ENCODE results near the gene STK35. TPM values are rescaled to one million over a fixed set of nuclear protein-coding genes. Genes with fewer than 3 reads are reported as not detected.
A peak's percentile ranks its signal among the peaks of the same experiment; 100 is the strongest.

Gene STK35
- total and polyA plus RNA-seq, 2 experiments from 2014 or later, result 14.2 to 22.9 TPM

DNA sequence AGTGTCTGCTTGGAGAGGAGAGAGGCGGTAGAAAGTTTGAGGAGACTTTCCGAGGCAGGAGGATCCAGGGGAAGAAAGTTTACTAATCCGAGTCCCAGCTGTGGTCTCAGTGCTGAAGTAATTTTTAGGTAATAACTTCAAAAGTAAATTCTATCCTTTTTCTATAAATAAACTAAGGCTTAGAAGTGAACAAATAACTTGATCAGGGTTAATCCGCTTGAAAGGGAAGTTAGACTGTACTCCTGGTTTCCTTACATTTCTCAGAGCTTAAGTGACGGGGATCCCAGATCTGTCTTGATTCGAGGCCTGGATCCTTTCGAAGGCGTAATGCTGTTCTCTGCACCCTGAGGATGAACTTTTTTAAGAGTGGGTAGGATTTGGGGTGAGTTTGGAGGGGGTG, 2.6 kb downstream of the STK35 start:
- H3K9me3 ChIP-seq (ENCODE audit: low read depth), result no peaks in the 10 kb centered on the region
- peaks cover 61% of the 10 kb centered on the region for H4K20me1 ChIP-seq (ENCODE audit: insufficient read depth, poor library complexity, severe bottlenecking)
- H3K4me1 ChIP-seq (ENCODE audit: insufficient read depth), result peaks cover 39% of the 10 kb centered on the region
- no peak for DNase-seq (ENCODE audit: low spot score)
- 47% methylated on average over 8 of the region's 8 CpGs for WGBS (ENCODE audit: low lambda C conversion rate, missing lambda C conversion rate)
- H3K4me2 ChIP-seq, result peak overlapping the region; percentile 90
- H3K27ac ChIP-seq, result peak overlapping the region; percentile 100
- H3K36me3 ChIP-seq (replicated peaks; ENCODE audit: insufficient read depth, low read depth), result no peaks in the 10 kb centered on the region
- peaks cover 68% of the 10 kb centered on the region for H3K79me2 ChIP-seq
- H3K4me3 ChIP-seq, result peak overlapping the region; percentile 97
- H3K27me3 ChIP-seq, result no peaks in the 10 kb centered on the region
- H3K9me2 ChIP-seq (replicated peaks; ENCODE audit: insufficient read depth), result no peaks in the 10 kb centered on the region
- TF ChIP-seq EZH2 (IDR thresholded peaks at IDR 0.05; ENCODE audit: borderline replicate concordance), result no peak
- TF ChIP-seq, protein P1, sequence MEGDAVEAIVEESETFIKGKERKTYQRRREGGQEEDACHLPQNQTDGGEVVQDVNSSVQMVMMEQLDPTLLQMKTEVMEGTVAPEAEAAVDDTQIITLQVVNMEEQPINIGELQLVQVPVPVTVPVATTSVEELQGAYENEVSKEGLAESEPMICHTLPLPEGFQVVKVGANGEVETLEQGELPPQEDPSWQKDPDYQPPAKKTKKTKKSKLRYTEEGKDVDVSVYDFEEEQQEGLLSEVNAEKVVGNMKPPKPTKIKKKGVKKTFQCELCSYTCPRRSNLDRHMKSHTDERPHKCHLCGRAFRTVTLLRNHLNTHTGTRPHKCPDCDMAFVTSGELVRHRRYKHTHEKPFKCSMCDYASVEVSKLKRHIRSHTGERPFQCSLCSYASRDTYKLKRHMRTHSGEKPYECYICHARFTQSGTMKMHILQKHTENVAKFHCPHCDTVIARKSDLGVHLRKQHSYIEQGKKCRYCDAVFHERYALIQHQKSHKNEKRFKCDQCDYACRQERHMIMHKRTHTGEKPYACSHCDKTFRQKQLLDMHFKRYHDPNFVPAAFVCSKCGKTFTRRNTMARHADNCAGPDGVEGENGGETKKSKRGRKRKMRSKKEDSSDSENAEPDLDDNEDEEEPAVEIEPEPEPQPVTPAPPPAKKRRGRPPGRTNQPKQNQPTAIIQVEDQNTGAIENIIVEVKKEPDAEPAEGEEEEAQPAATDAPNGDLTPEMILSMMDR (IDR thresholded peaks at IDR 0.05; ENCODE audit: poor library complexity), result no peak
- no peak for TF ChIP-seq EZH2phosphoT487 (IDR thresholded peaks at IDR 0.05; ENCODE audit: low read depth, severe bottlenecking, unreplicated experiment)
- no peak overlapping the region for H2AFZ ChIP-seq

DNA sequence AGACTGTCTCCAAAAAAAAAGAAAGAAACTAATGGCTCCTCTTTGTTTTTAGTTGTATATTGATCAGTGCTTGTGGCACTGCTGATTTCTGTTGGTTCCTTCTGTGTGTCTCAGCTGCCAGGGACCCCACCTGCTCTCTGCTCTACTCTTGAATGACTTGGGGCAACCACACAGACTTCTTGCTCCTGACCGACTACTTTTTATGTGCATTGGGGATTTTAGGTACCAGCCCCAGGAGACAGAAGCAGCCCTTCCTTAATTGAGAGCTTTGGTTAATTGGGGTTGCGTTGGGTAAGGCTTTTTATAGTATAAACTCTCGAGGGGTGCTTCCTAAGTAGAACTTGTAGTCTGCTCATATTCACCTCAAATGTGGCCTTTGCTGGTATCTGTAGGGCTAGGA, 6.9 kb downstream of the STK35 start:
- Histone ChIP-seq H3K27me3 (no peaks in the 10 kb centered on the region), H3K4me1 (ENCODE audit: insufficient read depth) (peaks cover 38% of the 10 kb centered on the region), H3K79me2 (peaks cover 100% of the 10 kb centered on the region), H3K9me3 (ENCODE audit: low read depth) (no peaks in the 10 kb centered on the region), H3K36me3 (replicated peaks; ENCODE audit: insufficient read depth, low read depth) (no peaks in the 10 kb centered on the region), H2AFZ (no peak overlapping the region), H3K27ac (no peak overlapping the region), H3K4me3 (no peak overlapping the region), H3K4me2 (no peak overlapping the region), H3K9me2 (replicated peaks; ENCODE audit: insufficient read depth) (no peaks in the 10 kb centered on the region), H4K20me1 (ENCODE audit: insufficient read depth, poor library complexity, severe bottlenecking) (peaks cover 99% of the 10 kb centered on the region)
- WGBS (ENCODE audit: low lambda C conversion rate, missing lambda C conversion rate), result 83% methylated on average over 3 of the region's 3 CpGs
- no peak for TF ChIP-seq EZH2 (IDR thresholded peaks at IDR 0.05; ENCODE audit: borderline replicate concordance)
- TF ChIP-seq EZH2phosphoT487 (IDR thresholded peaks at IDR 0.05; ENCODE audit: low read depth, severe bottlenecking, unreplicated experiment), result no peak
- TF ChIP-seq, protein P1 (IDR thresholded peaks at IDR 0.05; ENCODE audit: poor library complexity), result no peak
- DNase-seq (ENCODE audit: low spot score), result no peak

DNA sequence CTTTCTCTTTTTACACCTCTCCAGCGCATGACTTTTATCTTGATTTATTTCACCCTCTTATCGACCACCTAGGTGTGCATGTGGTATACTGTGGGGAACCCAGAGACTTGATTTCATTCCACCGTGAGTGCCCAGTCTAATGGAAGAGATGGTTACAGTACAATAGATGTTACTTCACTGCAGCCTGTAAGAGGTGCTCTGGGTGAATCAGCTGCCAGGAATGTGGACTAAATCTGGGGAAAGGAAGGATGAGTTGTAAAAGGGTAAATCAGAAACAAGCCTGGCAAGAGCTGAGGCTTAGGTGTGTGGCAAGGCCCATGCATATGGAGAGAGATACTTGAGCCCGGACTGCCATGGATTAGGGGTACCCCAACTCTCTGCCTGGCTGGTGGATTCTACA, 7.4 kb downstream of the STK35 start:
- peaks cover 99% of the 10 kb centered on the region for H4K20me1 ChIP-seq (ENCODE audit: insufficient read depth, poor library complexity, severe bottlenecking)
- peak; percentile 42 for DNase-seq (ENCODE audit: low spot score)
- WGBS (ENCODE audit: low lambda C conversion rate, missing lambda C conversion rate), result 70% methylated on average over 4 of the region's 4 CpGs
- no peaks in the 10 kb centered on the region for H3K9me2 ChIP-seq (replicated peaks; ENCODE audit: insufficient read depth)
- H3K79me2 ChIP-seq, result peaks cover 100% of the 10 kb centered on the region
- H2AFZ ChIP-seq, result no peak overlapping the region
- peaks cover 38% of the 10 kb centered on the region for H3K4me1 ChIP-seq (ENCODE audit: insufficient read depth)
- peak overlapping the region; percentile 28 for H3K4me2 ChIP-seq
- H3K36me3 ChIP-seq (replicated peaks; ENCODE audit: insufficient read depth, low read depth), result no peaks in the 10 kb centered on the region
- peak overlapping the region; percentile 22 for H3K27ac ChIP-seq
- no peaks in the 10 kb centered on the region for H3K9me3 ChIP-seq (ENCODE audit: low read depth)
- no peak overlapping the region for H3K4me3 ChIP-seq
- no peaks in the 10 kb centered on the region for H3K27me3 ChIP-seq
- TF ChIP-seq EZH2phosphoT487 (IDR thresholded peaks at IDR 0.05; ENCODE audit: low read depth, severe bottlenecking, unreplicated experiment) (no peak), EZH2 (IDR thresholded peaks at IDR 0.05; ENCODE audit: borderline replicate concordance) (no peak)
- TF ChIP-seq, protein P1 (IDR thresholded peaks at IDR 0.05; ENCODE audit: poor library complexity), result no peak
